HCT116 (cell line): Measurements from ENCODE around the gene LRP1. TPM values are rescaled to one million over a fixed set of nuclear protein-coding genes. Genes with fewer than 3 reads are reported as not detected.

Experiments used
- ATAC-seq: fragments of 200-7000 bp; cut with Tn5 transposase; 2 replicates; pipeline ENCODE4 v1.9.1; 2020; ENCODE audit warnings: mild to moderate bottlenecking, moderate library complexity
- BruUV-seq: library from RNA; stranded (reverse); fragments of 400-500 nt; replicated peaks from 2 replicates; lab custom pipeline; 2021; lab: Mats Ljungman, UMichigan
- CTCF ChIA-PET: fragments of 300-600 bp; sonication (Branson Sonifier 250); formaldehyde crosslinking; loops from one replicate; lab custom pipeline; 2021; ENCODE audit warnings: antibody characterized with exemption; lab: Charles Lee
- POLR2A ChIA-PET: fragments of 300-600, 350-600 bp; sonication (Branson Sonifier 250); formaldehyde crosslinking; loops from one replicate; lab custom pipeline; 2021; ENCODE audit warnings: antibody characterized with exemption; lab: Charles Lee
- RAD21 ChIA-PET, 2 experiments: fragments of 300-600 bp; sonication (Branson Sonifier 250); formaldehyde crosslinking; loops; one replicate each; lab custom pipeline; 2023; ENCODE audit warnings: low total read pairs in 2 of 2; ENCODE audit not compliant: uncharacterized antibody in 2 of 2, unreplicated experiment in 2 of 2, low non-redundant PET in 1 of 2; lab: Charles Lee
- DNase-seq: peaks from one replicate; pipeline ENCODE4 v3.0.0-alpha.2; 2010; ENCODE audit warnings: low read depth, low spot score
- H2AFZ ChIP-seq: fragments of 200-600 bp; shearing (Covaris generic), sonication (generic); 2 replicates; pipeline ENCODE4 v1.6.1; 2017; ENCODE audit warnings: low read depth, mixed run types, mixed read lengths, antibody characterized with exemption, low read length; ENCODE audit not compliant: poor library complexity, severe bottlenecking
- H3K27ac ChIP-seq: 2 replicates; pipeline ENCODE4 v1.5.1; 2012; ENCODE audit warnings: low read depth, low read length
- H3K27me3 ChIP-seq: fragments of 200-600 bp; sonication (generic); 2 replicates; pipeline ENCODE4 v1.6.1; 2016; ENCODE audit warnings: mixed run types, low read length, mixed read lengths; ENCODE audit not compliant: insufficient read depth
- H3K36me3 ChIP-seq, 2 experiments: fragments of 200-500 bp in 1 of 2; fragments of 200-600 bp in 1 of 2; sonication (Bioruptor generic) in 1 of 2; sonication (generic) in 1 of 2; 2 replicates each; pipeline versions ENCODE4 v1.5.1 to v1.6.1; 2014 to 2016; ENCODE audit warnings: low read length in 2 of 2, inconsistent platforms in 1 of 2, mixed read lengths in 1 of 2, mixed run types in 1 of 2; ENCODE audit not compliant: insufficient read depth in 2 of 2, control insufficient read depth in 1 of 2
- H3K4me1 ChIP-seq, 2 experiments: fragments of 200-600 bp in 1 of 2; sonication (generic) in 1 of 2; 2 replicates each; pipeline versions ENCODE4 v1.5.1 to v1.6.1; 2012 to 2017; ENCODE audit warnings: low read length in 2 of 2, inconsistent platforms in 1 of 2, mild to moderate bottlenecking in 1 of 2, mixed read lengths in 1 of 2, mixed run types in 1 of 2, moderate library complexity in 1 of 2; ENCODE audit not compliant: insufficient read depth in 2 of 2, control insufficient read depth in 1 of 2
- H3K4me2 ChIP-seq: fragments of 200-600 bp; sonication (generic); 2 replicates; pipeline ENCODE4 v1.6.1; 2017; ENCODE audit warnings: mixed run types, low read length, mixed read lengths
- H3K4me3 ChIP-seq, 2 experiments: fragments of 200-600 bp in 1 of 2; sonication (generic) in 1 of 2; replicated peaks in 1 of 2; 2 replicates each; pipeline ENCODE4 v1.5.1; 2011 to 2016; ENCODE audit warnings: low read length in 2 of 2, control low read depth in 1 of 2, low read depth in 1 of 2, mild to moderate bottlenecking in 1 of 2, mixed read lengths in 1 of 2, mixed run types in 1 of 2
- H3K79me2 ChIP-seq: fragments of 200-600 bp; sonication (generic); 2 replicates; pipeline ENCODE4 v1.6.1; 2017; ENCODE audit warnings: mild to moderate bottlenecking, mixed run types, low read length, moderate library complexity, mixed read lengths; ENCODE audit not compliant: insufficient read depth
- H3K9ac ChIP-seq: fragments of 200-600 bp; sonication (generic); 2 replicates; pipeline ENCODE4 v1.6.1; 2016; ENCODE audit warnings: low read length, mixed read lengths
- H3K9me2 ChIP-seq: fragments of 200-600 bp; sonication (generic), shearing (Covaris generic); 2 replicates; pipeline ENCODE4 v1.6.1; 2017; ENCODE audit warnings: mixed run types, mild to moderate bottlenecking, moderate library complexity; ENCODE audit not compliant: insufficient read depth
- H3K9me3 ChIP-seq, 2 experiments: fragments of 200-500 bp in 1 of 2; fragments of 200-600 bp in 1 of 2; sonication (Bioruptor generic) in 1 of 2; sonication (generic) in 1 of 2; 2 replicates each; pipeline ENCODE4 v1.6.1; 2014 to 2017; ENCODE audit warnings: low read length in 2 of 2, mixed read lengths in 2 of 2, inconsistent platforms in 1 of 2, low read depth in 1 of 2, mild to moderate bottlenecking in 1 of 2, mixed run types in 1 of 2, moderate library complexity in 1 of 2; ENCODE audit not compliant: control insufficient read depth in 1 of 2, insufficient read depth in 1 of 2
- H4K20me1 ChIP-seq: fragments of 200-600 bp; sonication (generic), shearing (Covaris generic); 2 replicates; pipeline ENCODE4 v1.6.1; 2017; ENCODE audit warnings: mixed run types, mild to moderate bottlenecking, moderate library complexity; ENCODE audit not compliant: insufficient read depth
- CBX3 ChIP-seq: IDR thresholded peaks from 2 replicates; pipeline ENCODE4 v1.6.1; 2012; ENCODE audit warnings: low read depth
- CTCF ChIP-seq, 3 experiments: fragments of 200-600 bp in 1 of 3; sonication (generic) in 1 of 3; IDR thresholded peaks in 2 of 3; conservative IDR thresholded peaks in 1 of 3; 2 replicates each; pipeline ENCODE4 v1.5.1; 2012 to 2017; ENCODE audit warnings: low read depth in 2 of 3, low read length in 2 of 3, antibody characterized with exemption in 1 of 3, borderline replicate concordance in 1 of 3, control low read depth in 1 of 3, mild to moderate bottlenecking in 1 of 3, mixed read lengths in 1 of 3, mixed run types in 1 of 3, moderate library complexity in 1 of 3; ENCODE audit not compliant: insufficient read depth in 1 of 3
- ELF1 ChIP-seq: IDR thresholded peaks from 2 replicates; pipeline ENCODE4 v1.6.1; 2012; ENCODE audit warnings: low read depth, borderline replicate concordance
- POLR2AphosphoS5 ChIP-seq: IDR thresholded peaks from 2 replicates; pipeline ENCODE4 v1.6.1; 2011; ENCODE audit warnings: mild to moderate bottlenecking, low read depth, low read length, moderate library complexity
- REST ChIP-seq: IDR thresholded peaks from 2 replicates; pipeline ENCODE4 v1.6.1; 2012; ENCODE audit warnings: low read depth
- SRF ChIP-seq: IDR thresholded peaks from 2 replicates; pipeline ENCODE4 v1.6.1; 2012; ENCODE audit warnings: low read depth
- ZBTB33 ChIP-seq: IDR thresholded peaks from 2 replicates; pipeline ENCODE4 v1.6.1; 2011; ENCODE audit warnings: mild to moderate bottlenecking, low read length, moderate library complexity; ENCODE audit not compliant: insufficient replicate concordance; ENCODE audit errors: extremely low read depth
- ZNF274 ChIP-seq: fragments of 200-500 bp; sonication (Bioruptor generic); IDR thresholded peaks from 2 replicates; pipeline ENCODE4 v1.6.1; 2014; ENCODE audit warnings: mild to moderate bottlenecking, low read depth, low read length, inconsistent platforms
- intact Hi-C: fragments of 100-400 bp; cut with micrococcal nuclease; formaldehyde crosslinking; loops from 2 replicates; pipeline ENCODE4 v1.10.0; 2022
- total RNA-seq: library from RNA; stranded (reverse); gene quantifications from one replicate; pipeline ENCODE4 v1.2.1, GENCODE V29; 2021; ENCODE audit not compliant: unreplicated experiment
- TF ChIP-seq, protein P1 (sequence below): IDR thresholded peaks from 2 replicates; pipeline ENCODE4 v1.6.1; 2012

The LRP1 gene
- total RNA-seq, 1 experiment from 2014 or later: 12.0 TPM

DNA sequence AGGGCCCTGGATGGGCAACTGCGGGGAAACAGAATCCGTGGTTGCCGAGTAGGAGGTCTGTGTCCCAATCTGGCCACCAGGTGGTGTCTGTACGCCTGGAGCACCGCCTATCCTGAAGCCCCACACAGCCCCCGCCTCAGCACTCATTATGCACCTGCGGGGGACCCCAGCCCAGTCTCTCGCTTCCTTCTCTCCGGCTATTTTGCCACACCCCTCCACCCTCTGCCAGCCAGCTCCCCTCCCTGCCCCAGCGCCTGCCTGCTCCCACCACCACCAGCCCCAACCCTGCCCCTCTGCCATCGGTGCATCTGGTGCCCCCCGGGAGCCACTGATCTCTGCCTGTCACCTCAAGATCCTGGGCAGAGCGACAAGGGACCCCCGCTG, 86.1 kb downstream of the LRP1 start:
- H3K9ac ChIP-seq: peak overlapping the region; percentile 24; the same call in 1 of the 2 replicates
- no TSS peak for BruUV-seq
- peak; percentile 83 to 90 (median 88) for TF ChIP-seq CTCF (IDR thresholded peaks at IDR 0.05 in 2 of 3, conservative IDR thresholded peaks at IDR 0.05 in 1 of 3; ENCODE audit: borderline replicate concordance in 1 of 3, insufficient read depth in 1 of 3, low read depth in 2 of 3, low read length in 2 of 3)
- TF ChIP-seq, protein P1, sequence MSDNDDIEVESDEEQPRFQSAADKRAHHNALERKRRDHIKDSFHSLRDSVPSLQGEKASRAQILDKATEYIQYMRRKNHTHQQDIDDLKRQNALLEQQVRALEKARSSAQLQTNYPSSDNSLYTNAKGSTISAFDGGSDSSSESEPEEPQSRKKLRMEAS: no peak
- TF ChIP-seq, all 23 proteins: peak for 1
- no peaks in the 10 kb centered on the region for H3K27me3 ChIP-seq
- RAD21 ChIA-PET: interaction anchor here (1.1 to 1.9 kb wide), 2 partner anchors 29 kb away, joined by 3 to 13 read pairs; no protein-coding TSS in a partner anchor
- H3K36me3 ChIP-seq: no peaks in the 10 kb centered on the region
- H3K27ac ChIP-seq: peak overlapping the region; percentile 10; the same call in 1 of the 2 replicates
- H3K79me2 ChIP-seq: no peaks in the 10 kb centered on the region
- CTCF ChIA-PET: interaction anchor here (0.9 to 4.2 kb wide), 12 partner anchors 13 to 248 kb away, joined by 3 to 103 read pairs (median 6); partner anchors contain the start of genes GLI1, INHBE and SHMT2
- no peaks in the 10 kb centered on the region for H3K9me2 ChIP-seq
- H3K9me3 ChIP-seq: no peaks in the 10 kb centered on the region
- H2AFZ ChIP-seq: peak overlapping the region; percentile 37
- peaks cover 17 to 50% of the 10 kb centered on the region in 2 experiments for H3K4me1 ChIP-seq
- ATAC-seq (peak; percentile 67), DNase-seq (no peak)
- intact Hi-C loops: no loop called here
- H3K4me2 ChIP-seq: peak overlapping the region; percentile 59
- peak overlapping the region; percentile 1 to 6; a peak in 1 of 4 replicates for H3K4me3 ChIP-seq
- no peaks in the 10 kb centered on the region for H4K20me1 ChIP-seq
- POLR2A ChIA-PET: interaction anchor here (0.9 to 1.9 kb wide), 4 partner anchors 15 to 244 kb away, joined by 3 to 7 read pairs (median 6); partner anchors contain the start of gene SHMT2

- no TSS peak for BruUV-seq
- RAD21 ChIA-PET: no interaction called here
- H3K9ac ChIP-seq: no peak overlapping the region
These were observed 86.8 kb downstream of the LRP1 start for GRCh38 chr12:57215065-57215464.

More at GRCh38 chr12:57215065-57215464, 86.8 kb downstream of the LRP1 start:
- Histone ChIP-seq H3K27ac (no peak overlapping the region), H3K9me3 (no peaks in the 10 kb centered on the region), H3K27me3 (no peaks in the 10 kb centered on the region), H3K79me2 (no peaks in the 10 kb centered on the region), H3K9me2 (no peaks in the 10 kb centered on the region), H2AFZ (no peak overlapping the region), H4K20me1 (no peaks in the 10 kb centered on the region), H3K36me3 (no peaks in the 10 kb centered on the region), H3K4me1 (peaks cover 17 to 50% of the 10 kb centered on the region in 2 experiments), H3K4me3 (no peak overlapping the region), H3K4me2 (no peak overlapping the region)
- TF ChIP-seq SRF: no peak
- TF ChIP-seq ELF1: no peak
- TF ChIP-seq REST: no peak
- no peak for TF ChIP-seq CBX3
- no peak for TF ChIP-seq ZBTB33
- no peak for TF ChIP-seq ZNF274
- TF ChIP-seq POLR2AphosphoS5: no peak
- no peak for DNase-seq
- POLR2A ChIA-PET: no interaction called here
- CTCF ChIA-PET: interaction anchor here (1.3 to 4.2 kb wide), 3 partner anchors 29 to 244 kb away, joined by 4 to 103 read pairs (median 17); partner anchors contain the start of genes GLI1 and INHBE
- ATAC-seq: no peak
- intact Hi-C loops: no loop called here
